IMR-90 (cell line): Measurements from ENCODE around the gene DGKG. TPM values are rescaled to one million over a fixed set of nuclear protein-coding genes. Genes with fewer than 3 reads are reported as not detected.

Source experiments
- ATAC-seq: fragments of 200-7000 bp; cut with Tn5 transposase; 2 replicates; pipeline ENCODE4 v1.9.1; 2020; ENCODE audit warnings: low read depth, mild to moderate bottlenecking, moderate library complexity
- BruUV-seq: library from RNA; stranded (reverse); fragments of 400-500 nt; replicated peaks from 2 replicates; lab custom pipeline; 2021; lab: Mats Ljungman, UMichigan
- CTCF ChIA-PET: fragments of 300-600 bp; formaldehyde crosslinking; extraction: SDS; loops from one replicate; lab custom pipeline; 2021; ENCODE audit warnings: antibody characterized with exemption; lab: Yijun Ruan, JAX
- POLR2A ChIA-PET: fragments of 300-600 bp; sonication (Branson Sonifier 250); formaldehyde crosslinking; loops from one replicate; lab custom pipeline; 2022; ENCODE audit warnings: antibody characterized with exemption; ENCODE audit not compliant: unreplicated experiment; lab: Charles Lee
- DNase-seq: peaks from one replicate; pipeline ENCODE4 v3.0.0; 2013
- H2AFZ ChIP-seq: replicated peaks from 2 replicates; pipeline ENCODE3; 2013; ENCODE audit warnings: low read length, mild to moderate bottlenecking; ENCODE audit not compliant: poor library complexity
- H2AK5ac ChIP-seq: 2 replicates; pipeline ENCODE4 v1.6.1; 2013; ENCODE audit warnings: low read depth, low read length, inconsistent platforms
- H2AK9ac ChIP-seq: replicated peaks from 2 replicates; pipeline ENCODE3; 2013; ENCODE audit warnings: mild to moderate bottlenecking, low read depth, low read length, moderate library complexity; ENCODE audit not compliant: poor library complexity
- H2BK120ac ChIP-seq: 2 replicates; pipeline ENCODE4 v1.6.1; 2013; ENCODE audit warnings: low read depth, low read length, inconsistent platforms
- H2BK15ac ChIP-seq: 3 replicates; pipeline ENCODE4 v1.6.1; 2013; ENCODE audit warnings: low read depth, low read length, inconsistent platforms
- H2BK20ac ChIP-seq: 2 replicates; pipeline ENCODE4 v1.6.1; 2013; ENCODE audit warnings: low read depth, mild to moderate bottlenecking, inconsistent platforms, low read length, moderate library complexity
- H2BK5ac ChIP-seq: 2 replicates; pipeline ENCODE4 v1.6.1; 2013; ENCODE audit warnings: mild to moderate bottlenecking, low read depth, low read length, inconsistent platforms; ENCODE audit not compliant: poor library complexity, severe bottlenecking
- H3K14ac ChIP-seq: replicated peaks from 2 replicates; pipeline ENCODE4 v1.6.1; 2013; ENCODE audit warnings: low read depth, low read length, inconsistent platforms
- H3K18ac ChIP-seq: 2 replicates; pipeline ENCODE4 v1.6.1; 2013; ENCODE audit warnings: low read depth, low read length, control low read depth
- H3K23ac ChIP-seq: 2 replicates; pipeline ENCODE4 v1.6.1; 2013; ENCODE audit warnings: low read depth, low read length, inconsistent platforms
- H3K27ac ChIP-seq: 2 replicates; pipeline ENCODE4 v1.5.1; 2013; ENCODE audit warnings: mild to moderate bottlenecking, control low read depth, low read length; ENCODE audit not compliant: insufficient read depth
- H3K27me3 ChIP-seq: 2 replicates; pipeline ENCODE4 v1.6.1; 2013; ENCODE audit warnings: low read length; ENCODE audit not compliant: control insufficient read depth, insufficient read depth
- H3K36me3 ChIP-seq: 2 replicates; pipeline ENCODE4 v1.6.1; 2013; ENCODE audit warnings: low read length, mixed read lengths; ENCODE audit not compliant: control insufficient read depth, insufficient read depth
- H3K4ac ChIP-seq: 2 replicates; pipeline ENCODE4 v1.6.1; 2013; ENCODE audit warnings: low read depth, low read length, inconsistent platforms
- H3K4me1 ChIP-seq: 2 replicates; pipeline ENCODE4 v1.6.1; 2013; ENCODE audit warnings: low read length, mixed read lengths; ENCODE audit not compliant: control insufficient read depth, insufficient read depth
- H3K4me2 ChIP-seq: 2 replicates; pipeline ENCODE4 v1.6.1; 2013; ENCODE audit warnings: low read depth, mild to moderate bottlenecking, control low read depth, low read length, moderate library complexity
- H3K4me3 ChIP-seq: 2 replicates; pipeline ENCODE4 v1.5.1; 2013; ENCODE audit warnings: low read depth, mild to moderate bottlenecking, control low read depth, low read length, moderate library complexity; ENCODE audit not compliant: insufficient read depth
- H3K56ac ChIP-seq: 2 replicates; pipeline ENCODE4 v1.6.1; 2013; ENCODE audit warnings: low read length, inconsistent platforms; ENCODE audit not compliant: insufficient read depth; ENCODE audit errors: extremely low read depth
- H3K79me1 ChIP-seq, 2 experiments: 2 replicates each; pipeline ENCODE4 v1.6.1; 2013; ENCODE audit warnings: low read length in 2 of 2, inconsistent platforms in 1 of 2, low read depth in 1 of 2
- H3K9ac ChIP-seq: 2 replicates; pipeline ENCODE4 v1.6.1; 2013; ENCODE audit warnings: low read depth, low read length, control low read depth
- H3K9me1 ChIP-seq: 2 replicates; pipeline ENCODE4 v1.6.1; 2013; ENCODE audit warnings: low read length, inconsistent platforms; ENCODE audit not compliant: insufficient read depth
- H3K9me3 ChIP-seq: 2 replicates; pipeline ENCODE4 v1.6.1; 2013; ENCODE audit warnings: low read length; ENCODE audit not compliant: control insufficient read depth, insufficient read depth
- H4K20me1 ChIP-seq: 2 replicates; pipeline ENCODE4 v1.6.1; 2013; ENCODE audit warnings: low read length, inconsistent platforms; ENCODE audit not compliant: insufficient read depth
- H4K5ac ChIP-seq: 2 replicates; pipeline ENCODE4 v1.6.1; 2013; ENCODE audit warnings: mild to moderate bottlenecking, low read depth, low read length, control low read depth
- H4K8ac ChIP-seq, 2 experiments: 2 replicates each; pipeline ENCODE4 v1.6.1; 2013; ENCODE audit warnings: low read depth in 2 of 2, low read length in 2 of 2, control low read depth in 1 of 2, inconsistent platforms in 1 of 2
- H4K91ac ChIP-seq: 2 replicates; pipeline ENCODE4 v1.6.1; 2013; ENCODE audit warnings: low read depth, low read length, inconsistent platforms; ENCODE audit not compliant: insufficient read depth
- ELK1 ChIP-seq: fragments of 150-350 bp; IDR thresholded peaks from 2 replicates; pipeline ENCODE4 v1.6.1; 2016; ENCODE audit warnings: low read depth, mild to moderate bottlenecking, low read length, moderate library complexity, borderline replicate concordance
- MAFK ChIP-seq: IDR thresholded peaks from 2 replicates; pipeline ENCODE4 v1.6.1; 2012; ENCODE audit warnings: low read depth, low read length, improper control_type of control experiment
- NFE2L2 ChIP-seq: fragments of 150-350 bp; IDR thresholded peaks from 2 replicates; pipeline ENCODE4 v1.6.1; 2016; ENCODE audit warnings: low read depth, mild to moderate bottlenecking, low read length
- whole genome bisulfite sequencing, 2 experiments: methylation state at CpG; one replicate each; pipeline versions ENCODE4 v1.1.5 to v1.1.7; 2013; ENCODE audit warnings: missing lambda C conversion rate in 2 of 2; ENCODE audit not compliant: insufficient read length in 1 of 2; ENCODE audit errors: extremely low coverage in 2 of 2; 5-methylcytosine and 5-hydroxymethylcytosine counted together
- dilution Hi-C: fragments of 300-500 bp; cut with HindIII; formaldehyde crosslinking; loops from one replicate; pipeline ENCODE4 v1.14.3; 2018; ENCODE audit warnings: low sequenced_read_pairs; ENCODE audit not compliant: unreplicated experiment
- in situ Hi-C: fragments of 300-500 bp; cut with MboI; formaldehyde crosslinking; loops from 3 replicates; pipeline ENCODE4 v1.14.3; 2019; ENCODE audit warnings: low sequenced_read_pairs, inconsistent platforms, mixed read lengths
- intact Hi-C: fragments of 100-400 bp; cut with micrococcal nuclease; formaldehyde crosslinking; loops from 2 replicates; pipeline ENCODE4 v1.10.0; 2022
- polyA plus RNA-seq, 3 experiments: library from polyadenylated mRNA; depleted of rRNA; stranded (reverse); fragments of >200 nt; gene quantifications; 2 replicates each; pipeline ENCODE4 v1.2.3, GENCODE V29; 2012; ENCODE audit warnings: low replicate concordance in 1 of 3
- total RNA-seq: library from RNA; depleted of rRNA; stranded (reverse); fragments of >200 nt; gene quantifications from 2 replicates; pipeline ENCODE4 v1.2.3, GENCODE V29; 2012

DGKG gene
- total and polyA plus RNA-seq, 2 of the 4 experiments (the other 2 are of a cell fraction): 1.2 to 4.1 TPM

GRCh38 chr3:186154641-186155040, 207.4 kb downstream of the DGKG start:
- Histone ChIP-seq H3K27ac (no peak overlapping the region), H4K8ac (no peak overlapping the region), H3K4me2 (no peak overlapping the region), H3K18ac (no peak overlapping the region), H3K14ac (no peak overlapping the region), H3K27me3 (peaks cover 11% of the 10 kb centered on the region), H3K9ac (no peak overlapping the region), H2AFZ (no peak overlapping the region), H3K4me1 (no peaks in the 10 kb centered on the region), H2BK20ac (no peak overlapping the region), H3K9me1 (no peaks in the 10 kb centered on the region), H3K79me1 (no peaks in the 10 kb centered on the region), H2BK5ac (no peak overlapping the region), H3K36me3 (no peaks in the 10 kb centered on the region), H4K5ac (no peak overlapping the region), H3K56ac (no peak overlapping the region), H3K4me3 (no peak overlapping the region), H2AK5ac (no peak overlapping the region), H3K9me3 (no peaks in the 10 kb centered on the region), H2BK15ac (no peak overlapping the region), H4K20me1 (no peaks in the 10 kb centered on the region), H3K23ac (no peak overlapping the region), H4K91ac (no peak overlapping the region), H3K4ac (no peak overlapping the region), H2BK120ac (no peak overlapping the region), H2AK9ac (no peak overlapping the region)
- CTCF ChIA-PET: no interaction called here
- no peak for ATAC-seq
- in situ Hi-C loops (no loop called here), intact Hi-C loops (no loop called here), dilution Hi-C loops (no loop called here)
- POLR2A ChIA-PET: no interaction called here
- no peak for TF ChIP-seq NFE2L2
- no peak for TF ChIP-seq ELK1
- TF ChIP-seq MAFK: no peak
- WGBS, 2 experiments: no CpG with 5 or more reads among the region's 2 CpGs
- BruUV-seq: no TSS peak
- no peak for DNase-seq
